Coronary artery (tissue), 2 donors: Measurements from ENCODE around the gene ARSD.
"Not testable (repeated sequence)": the region's sequence is repeated elsewhere in the genome, so short reads cannot be mapped to it uniquely, and the experiment has no call there.

Experiments
- DNase-seq: peaks from one replicate; pipeline ENCODE4 v3.0.0-alpha.2; 2017; ENCODE audit warnings: low spot score
- H3K27ac ChIP-seq, 2 donors: fragments of 200-600 bp; sonication (generic); one replicate each; pipeline ENCODE4 v1.5.1; 2016 to 2019
- H3K4me3 ChIP-seq: fragments of 200-600 bp; sonication (generic); 2 replicates; pipeline ENCODE4 v1.5.1; 2016; ENCODE audit warnings: mild to moderate bottlenecking, moderate library complexity
- TF ChIP-seq, protein P1 (sequence below): fragments of 200-600 bp; sonication (generic); IDR thresholded peaks from one replicate; pipeline ENCODE4 v1.5.1; 2019; ENCODE audit warnings: antibody characterized with exemption

The ARSD gene

GRCh38 chrX:2897311-2897689 is 31.8 kb downstream of the ARSD start:
- TF ChIP-seq, protein P1, sequence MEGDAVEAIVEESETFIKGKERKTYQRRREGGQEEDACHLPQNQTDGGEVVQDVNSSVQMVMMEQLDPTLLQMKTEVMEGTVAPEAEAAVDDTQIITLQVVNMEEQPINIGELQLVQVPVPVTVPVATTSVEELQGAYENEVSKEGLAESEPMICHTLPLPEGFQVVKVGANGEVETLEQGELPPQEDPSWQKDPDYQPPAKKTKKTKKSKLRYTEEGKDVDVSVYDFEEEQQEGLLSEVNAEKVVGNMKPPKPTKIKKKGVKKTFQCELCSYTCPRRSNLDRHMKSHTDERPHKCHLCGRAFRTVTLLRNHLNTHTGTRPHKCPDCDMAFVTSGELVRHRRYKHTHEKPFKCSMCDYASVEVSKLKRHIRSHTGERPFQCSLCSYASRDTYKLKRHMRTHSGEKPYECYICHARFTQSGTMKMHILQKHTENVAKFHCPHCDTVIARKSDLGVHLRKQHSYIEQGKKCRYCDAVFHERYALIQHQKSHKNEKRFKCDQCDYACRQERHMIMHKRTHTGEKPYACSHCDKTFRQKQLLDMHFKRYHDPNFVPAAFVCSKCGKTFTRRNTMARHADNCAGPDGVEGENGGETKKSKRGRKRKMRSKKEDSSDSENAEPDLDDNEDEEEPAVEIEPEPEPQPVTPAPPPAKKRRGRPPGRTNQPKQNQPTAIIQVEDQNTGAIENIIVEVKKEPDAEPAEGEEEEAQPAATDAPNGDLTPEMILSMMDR, result no peak
- Histone ChIP-seq H3K4me3 (no peak overlapping the region), H3K27ac (no peak overlapping the region)
- DNase-seq, result no peak

- H3K27ac ChIP-seq, result no peak overlapping the region
- TF ChIP-seq, protein P1, result no peak
- no peak for DNase-seq
- H3K4me3 ChIP-seq, result no peak overlapping the region
These were observed 34.2 kb downstream of the ARSD start for GRCh38 chrX:2894885-2895292.

DNA sequence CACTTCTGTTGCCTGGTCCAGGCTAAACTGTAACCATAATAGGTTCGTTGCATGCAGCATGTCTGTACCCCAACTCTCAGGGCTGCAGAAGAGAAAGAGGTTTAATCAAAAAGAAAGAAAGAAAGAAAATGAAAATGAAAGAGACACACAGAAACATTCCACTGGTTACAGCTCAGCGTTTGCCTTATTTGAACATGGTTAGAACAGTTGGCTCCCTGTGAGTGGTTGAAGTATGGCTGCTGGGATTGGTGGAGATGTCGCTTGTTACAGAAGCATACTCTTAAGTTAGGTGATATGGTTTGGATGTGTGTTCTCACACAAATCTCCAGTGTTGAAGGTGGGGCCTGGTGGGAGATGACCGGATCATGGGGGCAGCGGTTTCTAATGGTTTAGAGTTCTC is 36.3 kb downstream of the ARSD start:
- TF ChIP-seq, protein P1, result no peak
- no peak overlapping the region for H3K4me3 ChIP-seq
- H3K27ac ChIP-seq, result no peak overlapping the region
- DNase-seq, result no peak

GRCh38 chrX:2890536-2891460 is 38.3 kb downstream of the ARSD start:
- not testable (repeated sequence) for H3K27ac ChIP-seq, DNase-seq
- peak overlapping the region; percentile 63 for H3K4me3 ChIP-seq

DNA sequence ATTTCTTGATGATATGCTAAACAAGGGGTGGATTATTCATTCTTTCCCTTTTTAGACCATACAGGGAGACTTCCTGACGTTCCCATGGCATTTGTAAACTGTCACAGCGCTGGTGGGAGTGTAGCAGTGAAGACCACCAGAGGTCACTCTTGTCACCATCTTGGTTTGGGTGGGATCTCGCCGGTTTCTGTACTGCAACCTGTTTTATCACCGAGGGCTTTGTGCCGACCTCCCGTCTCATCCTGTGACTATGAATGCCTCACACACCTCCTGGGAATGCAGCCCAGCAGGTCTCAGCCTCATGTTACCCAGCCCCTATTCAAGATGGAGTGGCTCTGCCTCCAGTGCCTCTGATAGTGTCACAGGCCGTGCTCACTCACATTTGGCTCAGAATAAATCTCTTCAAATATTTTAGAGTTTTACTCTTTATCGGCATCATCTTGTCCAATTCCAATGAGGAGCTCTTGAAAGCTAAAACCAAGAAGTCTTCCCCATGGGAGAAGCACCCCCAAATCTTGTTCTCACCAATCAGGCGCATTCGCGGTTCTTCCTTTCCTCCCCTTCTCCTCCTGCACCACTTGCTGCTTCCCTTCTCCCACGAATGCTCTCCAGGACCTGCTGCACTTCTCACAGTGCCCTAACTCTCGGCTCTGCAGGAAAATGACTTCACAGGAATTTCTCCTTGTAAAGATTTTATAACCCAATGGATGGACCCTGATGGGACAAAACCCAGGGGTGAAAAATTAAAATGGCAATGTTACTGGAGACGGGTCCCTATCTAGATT is 39.2 kb downstream of the ARSD start:
- DNase-seq, H3K27ac ChIP-seq: not testable (repeated sequence)
- H3K4me3 ChIP-seq, result peak overlapping the region; percentile 63

- H3K4me3 ChIP-seq, result peak overlapping the region; percentile 63
- no peak overlapping the region for H3K27ac ChIP-seq
- TF ChIP-seq, protein P1, result no peak
- DNase-seq, result no peak
These were observed 40.0 kb downstream of the ARSD start for GRCh38 chrX:2889045-2889605.

DNA sequence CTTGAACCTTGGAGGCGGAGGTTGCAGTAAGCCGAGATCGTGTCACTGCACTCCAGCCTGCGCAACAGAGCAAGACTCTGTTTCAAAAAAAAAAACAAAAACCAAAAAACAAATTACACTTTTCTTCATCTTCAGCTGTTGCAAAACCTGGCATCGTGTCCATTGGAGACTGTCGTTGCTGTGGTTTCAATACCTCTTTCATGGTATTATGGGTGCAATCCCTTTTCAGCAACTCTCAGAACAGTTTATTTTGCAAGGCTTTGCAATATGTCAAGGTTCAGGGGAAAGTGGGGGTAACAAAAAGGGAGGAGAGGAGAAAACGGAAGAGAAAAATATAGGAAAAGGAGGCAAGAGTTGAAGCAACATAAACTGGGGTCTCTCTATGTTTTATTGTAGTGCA is 40.8 kb downstream of the ARSD start:
- DNase-seq, result no peak
- TF ChIP-seq, protein P1, result no peak
- H3K27ac ChIP-seq, result no peak overlapping the region
- H3K4me3 ChIP-seq, result no peak overlapping the region
